SK-N-SH treated with all-trans-retinoic acid at 6 μM for 48 hours (cell line): ENCODE data around the gene ADAP2.

Experiments used
- ATAC-seq: fragments of 200-7000 bp; cut with Tn5 transposase; 3 replicates; pipeline ENCODE4 v1.9.1; 2020; ENCODE audit warnings: mild to moderate bottlenecking, moderate library complexity
- BACH2 ChIP-seq: fragments of 250-450 bp; sonication (Bioruptor Pico); IDR thresholded peaks from 2 replicates; pipeline ENCODE4 v1.9.0; 2021; ENCODE audit warnings: mild to moderate bottlenecking, borderline replicate concordance
- CREB5 ChIP-seq: fragments of 250-450 bp; sonication (Bioruptor Pico); IDR thresholded peaks from 2 replicates; pipeline ENCODE4 v1.5.1; 2020; ENCODE audit warnings: low read depth, mild to moderate bottlenecking, moderate library complexity
- CSDC2 ChIP-seq: fragments of 250-450 bp; sonication (Bioruptor Pico); IDR thresholded peaks from 2 replicates; pipeline ENCODE4 v1.5.0; 2020; ENCODE audit warnings: mild to moderate bottlenecking, moderate library complexity
- CSRNP3 ChIP-seq: fragments of 250-450 bp; sonication (Bioruptor Pico); IDR thresholded peaks from 2 replicates; pipeline ENCODE4 v1.5.1; 2021; ENCODE audit warnings: mild to moderate bottlenecking, moderate library complexity
- ESRRG ChIP-seq: fragments of 250-450 bp; sonication (Bioruptor Pico); IDR thresholded peaks from 2 replicates; pipeline ENCODE4 v1.6.1; 2021; ENCODE audit warnings: mild to moderate bottlenecking
- GLIS3 ChIP-seq: fragments of 250-450 bp; sonication (Bioruptor Pico); IDR thresholded peaks from 2 replicates; pipeline ENCODE4 v1.5.0; 2020; ENCODE audit warnings: mild to moderate bottlenecking, moderate library complexity
- ISL1 ChIP-seq: fragments of 250-450 bp; sonication (Bioruptor Pico); IDR thresholded peaks from 2 replicates; pipeline ENCODE4 v2.1.2; 2022; ENCODE audit warnings: mild to moderate bottlenecking, moderate library complexity
- OSR1 ChIP-seq: fragments of 250-450 bp; sonication (Bioruptor Pico); IDR thresholded peaks from 2 replicates; pipeline ENCODE4 v1.8.0; 2022; ENCODE audit warnings: moderate library complexity, mild to moderate bottlenecking, inconsistent platforms
- PATZ1 ChIP-seq: fragments of 250-450 bp; sonication (Bioruptor Pico); IDR thresholded peaks from 2 replicates; pipeline ENCODE4 v1.8.0; 2020; ENCODE audit warnings: mild to moderate bottlenecking, moderate library complexity, borderline replicate concordance
- POU6F1 ChIP-seq: fragments of 250-450 bp; sonication (Bioruptor Pico); IDR thresholded peaks from 2 replicates; pipeline ENCODE4 v1.8.0; 2021; ENCODE audit warnings: low read depth, mild to moderate bottlenecking, moderate library complexity, borderline replicate concordance
- PPARA ChIP-seq: fragments of 250-450 bp; sonication (Bioruptor Pico); IDR thresholded peaks from 2 replicates; pipeline ENCODE4 v1.5.0; 2020; ENCODE audit warnings: mild to moderate bottlenecking, borderline replicate concordance
- SNAI2 ChIP-seq: fragments of 250-450 bp; sonication (Bioruptor Pico); IDR thresholded peaks from 2 replicates; pipeline ENCODE4 v1.5.0; 2020; ENCODE audit warnings: mild to moderate bottlenecking, moderate library complexity
- TCF4 ChIP-seq: fragments of 250-450 bp; sonication (Bioruptor Pico); IDR thresholded peaks from 2 replicates; pipeline ENCODE4 v1.8.0; 2021; ENCODE audit warnings: mild to moderate bottlenecking, moderate library complexity, borderline replicate concordance
- TOX ChIP-seq: fragments of 250-450 bp; sonication (Bioruptor Pico); IDR thresholded peaks from 2 replicates; pipeline ENCODE4 v1.8.0; 2021; ENCODE audit warnings: mild to moderate bottlenecking, moderate library complexity, borderline replicate concordance
- ZC3H10 ChIP-seq: fragments of 250-450 bp; sonication (Bioruptor Pico); IDR thresholded peaks from 2 replicates; pipeline ENCODE4 v1.5.1; 2021; ENCODE audit warnings: mild to moderate bottlenecking, moderate library complexity
- ZFP3 ChIP-seq: fragments of 250-450 bp; sonication (Bioruptor Pico); IDR thresholded peaks from 2 replicates; pipeline ENCODE4 v1.5.0; 2020; ENCODE audit warnings: mild to moderate bottlenecking, moderate library complexity
- ZFP30 ChIP-seq: fragments of 450-650 bp; formaldehyde crosslinking; IDR thresholded peaks from 2 replicates; pipeline ENCODE4 v1.5.0; 2022; ENCODE audit warnings: mild to moderate bottlenecking, moderate library complexity
- ZNF565 ChIP-seq: fragments of 450-650 bp; formaldehyde crosslinking; conservative IDR thresholded peaks from 2 replicates; pipeline ENCODE4 v1.5.0; 2020; ENCODE audit warnings: low read depth, mild to moderate bottlenecking, moderate library complexity
- ZNF70 ChIP-seq: fragments of 450-650 bp; formaldehyde crosslinking; IDR thresholded peaks from 2 replicates; pipeline ENCODE4 v1.5.0; 2020; ENCODE audit warnings: mild to moderate bottlenecking, moderate library complexity
- ZNF8 ChIP-seq: fragments of 450-650 bp; formaldehyde crosslinking; IDR thresholded peaks from 2 replicates; pipeline ENCODE4 v1.5.0; 2020; ENCODE audit warnings: mild to moderate bottlenecking, moderate library complexity

Gene ADAP2

GRCh38 chr17:30997270-30997669 is 75.5 kb downstream of the ADAP2 start:
- ATAC-seq: no peak
- TF ChIP-seq TOX (CRISPR knock-in tag) (no peak), ZFP3 (CRISPR knock-in tag) (no peak), ZNF565 (CRISPR knock-in tag) (no peak), PATZ1 (CRISPR knock-in tag) (no peak), ZFP30 (CRISPR knock-in tag) (no peak), ISL1 (no peak), ZC3H10 (CRISPR knock-in tag) (no peak), ZNF70 (CRISPR knock-in tag) (no peak), OSR1 (CRISPR knock-in tag) (no peak), CSRNP3 (CRISPR knock-in tag) (no peak), CSDC2 (CRISPR knock-in tag) (no peak)

- TF ChIP-seq GLIS3: no peak
- no peak for TF ChIP-seq POU6F1
- no peak for TF ChIP-seq ZNF8 (CRISPR knock-in tag)
- no peak for TF ChIP-seq BACH2 (CRISPR knock-in tag)
- TF ChIP-seq ZFP3 (CRISPR knock-in tag): no peak
- no peak for TF ChIP-seq ZFP30 (CRISPR knock-in tag)
- TF ChIP-seq ESRRG (CRISPR knock-in tag): no peak
- TF ChIP-seq CSDC2 (CRISPR knock-in tag): no peak
- no peak for TF ChIP-seq TCF4 (CRISPR knock-in tag)
- TF ChIP-seq SNAI2 (CRISPR knock-in tag): no peak
- no peak for TF ChIP-seq PATZ1 (CRISPR knock-in tag)
- TF ChIP-seq ZNF70 (CRISPR knock-in tag): no peak
- TF ChIP-seq CREB5 (CRISPR knock-in tag): no peak
- TF ChIP-seq ZNF565 (CRISPR knock-in tag): no peak
- no peak for TF ChIP-seq ZC3H10 (CRISPR knock-in tag)
- TF ChIP-seq PPARA (CRISPR knock-in tag): no peak
- TF ChIP-seq, all 23 proteins: peak for 0
- ATAC-seq: no peak
Observed at GRCh38 chr17:30997842-30998241, 76.1 kb downstream of the ADAP2 start.

- TF ChIP-seq ZFP30 (CRISPR knock-in tag) (no peak), POU6F1 (no peak), OSR1 (CRISPR knock-in tag) (no peak), ZNF565 (CRISPR knock-in tag) (no peak)
- TF ChIP-seq, all 23 proteins: peak for 0
Observed at GRCh38 chr17:31002047-31002446, 80.3 kb downstream of the ADAP2 start.

More at GRCh38 chr17:31002047-31002446, 80.3 kb downstream of the ADAP2 start:
- ATAC-seq: no peak
